Suprapubic skin (tissue), 4 donors: ENCODE results near the gene ACSL3.

Experiments used
- EP300 ChIP-seq: sonication (generic); formaldehyde crosslinking; IDR thresholded peaks from one replicate; pipeline ENCODE4 v1.6.1; 2017; ENCODE audit warnings: antibody characterized with exemption
- POLR2AphosphoS5 ChIP-seq, 3 donors: sonication (generic); formaldehyde crosslinking; IDR thresholded peaks; one replicate each; pipeline ENCODE4 v1.6.1; 2017; ENCODE audit warnings: antibody characterized with exemption in 3 of 3
- TF ChIP-seq, protein P1 (sequence below), 2 donors: fragments of 200-600 bp in 1 of 2; fragments of 450-650 bp in 1 of 2; sonication (generic) in 1 of 2; IDR thresholded peaks; one replicate each; pipeline ENCODE4 v1.5.1; 2016 to 2019; ENCODE audit warnings: antibody characterized with exemption in 2 of 2, mild to moderate bottlenecking in 1 of 2, moderate library complexity in 1 of 2

DNA sequence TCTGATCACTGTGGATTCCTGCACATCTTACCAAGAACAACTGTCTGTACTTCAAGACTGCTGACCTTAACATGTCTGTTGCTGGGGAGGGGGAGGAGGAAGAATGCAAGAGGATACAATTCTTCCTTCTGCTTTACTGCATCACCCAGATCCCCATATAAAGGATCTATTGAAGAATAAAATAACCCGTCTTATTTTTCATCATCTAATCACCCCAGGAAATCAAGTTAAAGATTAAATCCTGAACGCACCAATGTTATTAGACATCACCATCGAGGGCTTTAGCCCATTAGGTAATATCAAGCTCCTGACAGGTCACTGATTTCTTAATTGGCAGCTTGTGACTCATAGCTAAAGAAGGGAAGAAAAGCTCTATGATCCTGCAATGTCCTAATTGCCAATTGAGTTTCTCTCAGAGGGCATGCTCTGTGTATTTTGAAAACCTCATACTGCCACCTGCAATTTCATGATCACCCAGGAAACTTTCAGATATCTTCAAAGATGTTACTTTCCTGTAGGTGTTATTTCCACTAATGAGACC lies 115.8 kb downstream of the ACSL3 start:
- TF ChIP-seq, protein P1, sequence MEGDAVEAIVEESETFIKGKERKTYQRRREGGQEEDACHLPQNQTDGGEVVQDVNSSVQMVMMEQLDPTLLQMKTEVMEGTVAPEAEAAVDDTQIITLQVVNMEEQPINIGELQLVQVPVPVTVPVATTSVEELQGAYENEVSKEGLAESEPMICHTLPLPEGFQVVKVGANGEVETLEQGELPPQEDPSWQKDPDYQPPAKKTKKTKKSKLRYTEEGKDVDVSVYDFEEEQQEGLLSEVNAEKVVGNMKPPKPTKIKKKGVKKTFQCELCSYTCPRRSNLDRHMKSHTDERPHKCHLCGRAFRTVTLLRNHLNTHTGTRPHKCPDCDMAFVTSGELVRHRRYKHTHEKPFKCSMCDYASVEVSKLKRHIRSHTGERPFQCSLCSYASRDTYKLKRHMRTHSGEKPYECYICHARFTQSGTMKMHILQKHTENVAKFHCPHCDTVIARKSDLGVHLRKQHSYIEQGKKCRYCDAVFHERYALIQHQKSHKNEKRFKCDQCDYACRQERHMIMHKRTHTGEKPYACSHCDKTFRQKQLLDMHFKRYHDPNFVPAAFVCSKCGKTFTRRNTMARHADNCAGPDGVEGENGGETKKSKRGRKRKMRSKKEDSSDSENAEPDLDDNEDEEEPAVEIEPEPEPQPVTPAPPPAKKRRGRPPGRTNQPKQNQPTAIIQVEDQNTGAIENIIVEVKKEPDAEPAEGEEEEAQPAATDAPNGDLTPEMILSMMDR (IDR thresholded peaks at IDR 0.05), result no peak
- TF ChIP-seq POLR2AphosphoS5 (IDR thresholded peaks at IDR 0.05) (no peak), EP300 (no peak)
